Measurements from ENCODE around the gene P2RY11.

- TF ChIP-seq, protein P1, sequence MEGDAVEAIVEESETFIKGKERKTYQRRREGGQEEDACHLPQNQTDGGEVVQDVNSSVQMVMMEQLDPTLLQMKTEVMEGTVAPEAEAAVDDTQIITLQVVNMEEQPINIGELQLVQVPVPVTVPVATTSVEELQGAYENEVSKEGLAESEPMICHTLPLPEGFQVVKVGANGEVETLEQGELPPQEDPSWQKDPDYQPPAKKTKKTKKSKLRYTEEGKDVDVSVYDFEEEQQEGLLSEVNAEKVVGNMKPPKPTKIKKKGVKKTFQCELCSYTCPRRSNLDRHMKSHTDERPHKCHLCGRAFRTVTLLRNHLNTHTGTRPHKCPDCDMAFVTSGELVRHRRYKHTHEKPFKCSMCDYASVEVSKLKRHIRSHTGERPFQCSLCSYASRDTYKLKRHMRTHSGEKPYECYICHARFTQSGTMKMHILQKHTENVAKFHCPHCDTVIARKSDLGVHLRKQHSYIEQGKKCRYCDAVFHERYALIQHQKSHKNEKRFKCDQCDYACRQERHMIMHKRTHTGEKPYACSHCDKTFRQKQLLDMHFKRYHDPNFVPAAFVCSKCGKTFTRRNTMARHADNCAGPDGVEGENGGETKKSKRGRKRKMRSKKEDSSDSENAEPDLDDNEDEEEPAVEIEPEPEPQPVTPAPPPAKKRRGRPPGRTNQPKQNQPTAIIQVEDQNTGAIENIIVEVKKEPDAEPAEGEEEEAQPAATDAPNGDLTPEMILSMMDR (IDR thresholded peaks at IDR 0.05; ENCODE audit: insufficient read depth, low read depth, low read length): no peak
- TF ChIP-seq EZH2 (IDR thresholded peaks at IDR 0.05; ENCODE audit: insufficient read depth, low read length): no peak
These were observed 49.7 kb upstream of the P2RY11 start for GRCh38 chr19:10061717-10062310.

All from astrocyte (in vitro differentiated cells and primary cell).